Erythroblast (primary cell): Measurements from ENCODE around the gene FHDC1.

Experiments used
- GATA1 ChIP-seq: IDR thresholded peaks from 2 replicates; pipeline ENCODE4 v1.6.1; 2011; ENCODE audit warnings: low read depth, mild to moderate bottlenecking, control low read depth, low read length, moderate library complexity
- POLR2A ChIP-seq: IDR thresholded peaks from 2 replicates; pipeline ENCODE4 v1.6.1; 2011; ENCODE audit warnings: mild to moderate bottlenecking, low read length

DNA sequence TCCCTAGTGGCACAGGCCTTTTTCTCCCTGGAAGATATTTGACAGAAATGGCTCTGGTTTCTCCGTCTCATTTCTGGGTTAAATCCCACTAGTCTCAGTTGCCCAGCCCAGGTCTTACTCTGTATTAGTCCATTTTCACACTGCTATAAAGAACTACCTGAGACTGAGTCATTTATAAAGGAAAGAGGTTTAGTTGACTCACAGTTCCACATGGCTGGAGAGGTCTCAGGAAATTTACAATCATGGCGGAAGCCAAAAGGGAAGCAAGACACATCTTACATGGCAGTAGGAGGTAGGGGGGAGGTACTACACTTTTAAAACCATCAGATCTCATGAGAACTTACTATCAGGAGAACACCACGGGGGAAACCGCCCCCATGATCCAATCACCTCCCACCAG is 81.9 kb downstream of the FHDC1 start:
- no peak for TF ChIP-seq POLR2A
- TF ChIP-seq GATA1, result no peak
